Activated effector memory CD4-positive, alpha-beta T cell treated with Interleukin-2 at 50 U/mL for 16 hours (primary cell): ENCODE measurements around the gene ITGA1.

Experiments used
- DNase-seq: peaks from one replicate; pipeline ENCODE4 v3.0.0-alpha.2; 2020

Gene ITGA1

GRCh38 chr5:52981507-52981906, 193.8 kb downstream of the ITGA1 start:
- DNase-seq: no peak

- no peak for DNase-seq
These were observed 196.3 kb downstream of the ITGA1 start for GRCh38 chr5:52983731-52984636.

GRCh38 chr5:52985306-52985705, 197.6 kb downstream of the ITGA1 start:
- DNase-seq: no peak

GRCh38 chr5:52987711-52988331, 200.1 kb downstream of the ITGA1 start:
- no peak for DNase-seq

GRCh38 chr5:52988335-52989024, 200.8 kb downstream of the ITGA1 start:
- DNase-seq: no peak

DNA sequence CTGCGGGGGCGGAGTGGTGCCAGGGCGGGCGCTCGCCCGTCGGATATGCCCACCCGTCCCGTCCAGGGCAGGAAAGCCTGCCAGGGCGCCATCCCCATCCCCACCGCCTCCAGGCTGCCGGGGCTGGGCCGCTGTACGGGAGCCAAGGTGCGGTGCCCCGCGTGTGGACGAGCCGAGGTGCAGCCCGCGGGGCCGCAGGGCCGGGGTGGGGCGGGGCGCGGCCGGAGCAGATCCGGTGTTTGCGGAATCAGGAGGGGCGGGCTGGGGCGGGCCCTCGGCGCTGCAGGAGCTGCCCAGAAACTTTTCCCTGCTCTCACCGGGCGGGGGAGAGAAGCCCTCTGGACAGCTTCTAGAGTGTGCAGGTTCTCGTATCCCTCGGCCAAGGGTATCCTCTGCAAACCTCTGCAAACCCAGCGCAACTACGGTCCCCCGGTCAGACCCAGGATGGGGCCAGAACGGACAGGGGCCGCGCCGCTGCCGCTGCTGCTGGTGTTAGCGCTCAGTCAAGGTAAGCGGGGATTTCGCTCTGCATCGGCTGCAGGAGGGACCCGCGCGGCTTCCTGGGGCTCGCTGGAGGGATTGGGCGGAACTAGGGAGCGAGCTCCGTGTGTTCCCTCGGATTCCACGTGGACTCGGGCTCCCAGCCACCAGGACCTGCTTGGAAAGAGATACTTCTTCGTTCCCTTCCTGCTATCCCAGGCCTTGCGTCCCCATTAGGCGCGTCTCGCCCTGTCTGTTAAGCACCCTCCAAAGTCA, 201.5 kb downstream of the ITGA1 start, which contains the start of gene ITGA2:
Gene ITGA2 (plus strand): TSS at position 328 of the 756 bp plus-strand sequence. CDS start 117 bp downstream, at position 445.
- DNase-seq: peak; percentile 5

- peak; percentile 18 for DNase-seq
These were observed 202.2 kb downstream of the ITGA1 start for GRCh38 chr5:52989781-52990527.

DNA sequence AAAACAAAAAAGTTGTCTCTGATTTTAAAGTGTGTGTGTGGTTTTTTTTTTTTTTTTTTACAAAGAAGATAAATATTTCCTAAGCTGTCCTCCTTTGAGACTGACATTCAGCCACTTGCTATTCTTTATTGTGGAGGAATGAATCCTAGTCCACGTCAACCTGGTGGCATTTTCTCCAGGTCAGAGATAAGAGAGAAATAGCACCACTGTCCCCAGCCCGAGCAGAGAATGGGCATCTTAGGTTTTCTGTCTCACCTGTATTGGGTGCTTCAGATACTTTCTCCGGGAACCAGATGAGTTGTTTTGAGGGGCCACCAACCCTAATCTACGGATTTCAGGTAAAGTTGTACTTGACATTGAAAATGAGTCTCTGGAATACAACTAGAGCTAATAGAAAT, 202.8 kb downstream of the ITGA1 start:
- DNase-seq: no peak

GRCh38 chr5:52993367-52993766, 205.7 kb downstream of the ITGA1 start:
- DNase-seq: no peak

- no peak for DNase-seq
These were observed 206.6 kb downstream of the ITGA1 start for GRCh38 chr5:52994266-52994665.

DNA sequence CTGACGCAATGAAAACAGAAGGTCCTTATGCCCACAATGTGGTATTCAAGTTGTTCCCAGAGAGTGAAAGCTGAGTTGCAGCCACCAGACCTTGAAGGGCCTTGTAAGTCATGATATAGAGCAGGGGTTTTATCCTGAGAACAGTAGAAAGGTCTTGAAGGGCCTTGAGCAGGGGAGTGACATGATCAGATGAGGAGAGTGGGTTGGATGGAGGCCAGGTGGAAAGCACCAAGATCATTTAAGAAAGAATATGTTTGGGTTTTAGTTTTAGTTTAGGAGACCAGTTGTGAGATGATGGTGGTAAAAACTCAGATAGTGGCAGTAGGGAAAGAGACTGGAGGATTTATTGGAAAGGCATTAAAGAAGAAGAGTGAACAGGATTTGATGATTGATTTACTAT, 207.4 kb downstream of the ITGA1 start:
- DNase-seq: no peak

GRCh38 chr5:52995914-52996313, 208.2 kb downstream of the ITGA1 start:
- DNase-seq: no peak

GRCh38 chr5:52996979-52997378, 209.3 kb downstream of the ITGA1 start:
- no peak for DNase-seq

- DNase-seq: no peak
These were observed 209.7 kb downstream of the ITGA1 start for GRCh38 chr5:52997424-52997823.

DNA sequence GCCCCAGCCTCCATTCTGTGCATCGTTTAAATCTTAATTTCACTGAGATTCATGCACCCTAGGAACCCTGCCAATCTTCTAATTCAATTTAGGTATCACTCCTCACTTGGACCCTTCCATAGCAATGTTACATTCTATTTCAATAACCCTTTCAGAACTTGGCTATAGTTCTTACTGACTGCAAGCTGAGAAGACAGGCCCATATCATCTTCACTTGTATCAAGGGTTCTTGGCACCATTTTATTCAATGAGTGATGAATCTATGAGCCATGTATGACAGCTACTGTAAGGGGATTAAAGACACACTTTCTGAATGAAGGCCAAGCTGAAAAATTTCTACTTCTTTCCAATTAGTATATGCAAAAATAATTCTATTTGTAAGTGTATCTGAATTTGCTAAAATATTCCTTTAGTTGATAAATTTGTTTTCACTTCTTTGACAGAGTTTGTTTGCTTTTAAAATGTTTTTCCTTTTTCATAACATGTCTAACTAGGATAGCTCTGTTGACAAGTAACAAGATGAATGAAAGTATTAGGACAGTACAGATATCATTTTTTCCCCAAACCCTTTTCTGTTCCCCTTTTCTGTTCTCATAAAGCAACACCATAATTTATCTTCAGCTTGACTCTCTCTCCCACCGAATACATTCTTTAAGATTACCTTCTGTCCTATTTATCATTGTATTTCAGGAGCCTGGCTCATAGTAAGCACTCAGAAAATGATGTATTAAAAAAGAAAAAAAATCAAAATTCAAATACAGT, 211.0 kb downstream of the ITGA1 start:
- no peak for DNase-seq

GRCh38 chr5:52999344-52999949, 211.7 kb downstream of the ITGA1 start:
- DNase-seq: no peak

DNA sequence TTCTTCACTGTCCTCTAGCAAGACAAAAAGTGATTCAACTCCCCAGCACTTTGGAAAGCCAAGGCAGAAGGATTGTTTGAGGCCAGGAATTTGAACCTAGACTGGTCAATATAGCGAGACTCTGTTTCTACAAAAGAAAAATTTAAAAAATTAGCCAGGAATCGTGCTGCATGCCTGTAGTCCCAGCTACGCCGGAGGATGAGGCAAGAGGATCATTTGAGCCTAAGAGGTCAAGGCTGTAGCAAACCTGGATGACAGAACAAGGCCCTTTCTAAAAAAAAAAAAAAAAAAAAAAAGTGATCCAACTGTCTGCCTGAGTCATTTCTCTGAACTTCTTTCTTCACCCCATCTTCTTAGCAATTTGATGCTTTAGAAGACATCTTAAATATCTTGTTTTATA, 213.8 kb downstream of the ITGA1 start:
- no peak for DNase-seq

GRCh38 chr5:53002491-53002890, 214.8 kb downstream of the ITGA1 start:
- no peak for DNase-seq

DNA sequence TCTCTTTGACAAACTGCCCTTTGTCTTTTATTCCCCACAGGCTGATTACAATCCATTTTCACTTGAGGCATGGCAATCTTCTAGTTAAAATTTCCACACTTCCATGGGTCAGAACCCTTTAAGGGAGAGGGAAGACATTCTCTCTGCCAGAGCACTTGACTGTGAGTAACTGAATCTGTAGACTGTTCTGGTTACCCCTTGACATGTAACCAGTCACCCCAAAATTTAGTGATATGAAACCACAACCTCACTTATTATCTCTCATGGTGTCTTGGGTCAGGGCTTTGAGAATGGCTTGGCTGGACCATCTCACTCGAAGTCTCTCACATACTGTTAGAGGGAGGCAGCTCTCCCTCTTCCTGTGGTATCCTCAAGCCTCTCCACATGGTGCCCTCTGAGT, 215.4 kb downstream of the ITGA1 start:
- no peak for DNase-seq

- DNase-seq: no peak
These were observed 219.5 kb downstream of the ITGA1 start for GRCh38 chr5:53006911-53007890.
